Myocyte (in vitro differentiated cells): ENCODE results near the gene ITK. TPM values are rescaled to one million over a fixed set of nuclear protein-coding genes. Genes with fewer than 3 reads are reported as not detected.
"Not testable (repeated sequence)": the region's sequence is repeated elsewhere in the genome, so short reads cannot be mapped to it uniquely, and the experiment has no call there.

Source experiments
- DNase-seq: peaks from one replicate; pipeline ENCODE4 v3.0.0-alpha.2; 2012; ENCODE audit warnings: low read depth
- total RNA-seq: library from RNA; depleted of rRNA; stranded (reverse); fragments of >200 nt; gene quantifications from 2 replicates; pipeline ENCODE4 v1.2.3, GENCODE V29; 2014

The ITK gene
- total RNA-seq, 1 donor from 2014 or later: not detected

DNA sequence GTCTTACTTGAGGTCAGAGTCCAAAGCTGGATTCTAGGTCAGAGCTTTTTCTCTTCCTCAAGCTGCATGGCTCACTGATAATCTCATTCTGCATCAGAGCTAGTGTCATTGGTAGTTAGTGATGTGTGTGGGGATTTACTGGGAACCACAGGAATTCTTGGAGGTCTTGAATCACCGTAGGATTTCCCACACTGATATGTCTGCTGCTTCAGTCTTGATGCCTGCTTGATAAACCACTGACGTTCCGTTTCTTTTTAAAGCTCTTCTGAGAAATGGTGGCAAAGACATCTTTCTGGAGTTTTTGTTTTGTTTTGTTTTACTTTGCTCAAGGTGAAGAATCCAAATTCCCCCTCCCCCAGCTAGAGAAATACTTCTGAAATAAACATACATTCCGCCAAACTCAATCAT lies 13.4 kb upstream of the ITK start:
- DNase-seq: peak; percentile 94

DNA sequence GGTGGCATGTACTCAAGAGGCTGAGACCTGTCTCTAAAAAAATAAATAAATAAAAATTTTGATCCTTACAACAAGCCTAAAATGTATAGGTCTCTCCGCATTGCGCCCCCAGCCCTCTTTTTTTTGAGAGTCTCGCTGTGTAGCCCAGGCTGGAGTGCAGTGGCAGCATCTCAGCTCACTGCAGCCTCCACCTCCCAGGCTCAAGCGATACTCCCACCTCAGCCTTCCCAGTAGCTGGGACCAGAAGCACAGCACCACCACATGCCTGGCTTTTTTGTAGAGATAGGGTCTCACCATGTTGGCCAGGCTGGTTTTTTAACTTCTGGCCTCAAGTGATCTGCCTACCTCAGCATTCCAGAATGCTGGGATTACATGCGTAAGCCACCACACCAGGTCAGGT lies 12.4 kb upstream of the ITK start:
- peak; percentile 2 for DNase-seq

DNA sequence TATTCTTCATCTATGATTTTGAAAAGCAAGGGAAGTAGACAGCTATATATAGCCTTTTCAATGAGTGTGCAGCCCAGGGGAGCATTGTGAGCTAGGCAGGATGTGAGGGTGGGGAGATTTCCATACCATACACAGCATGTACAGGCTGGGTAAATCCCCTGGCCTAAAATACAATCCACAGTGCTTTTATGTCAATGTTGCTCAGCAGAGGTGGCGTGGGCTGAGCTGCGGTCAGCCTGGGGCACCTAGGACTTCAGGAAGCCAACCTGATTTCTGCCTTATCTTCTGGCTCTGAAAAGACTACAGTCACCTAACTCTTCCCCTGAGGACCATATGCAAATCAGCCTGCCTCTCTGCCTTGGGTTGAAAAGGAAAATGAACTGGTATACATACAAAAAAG lies 8.2 kb upstream of the ITK start:
- DNase-seq: no peak

DNA sequence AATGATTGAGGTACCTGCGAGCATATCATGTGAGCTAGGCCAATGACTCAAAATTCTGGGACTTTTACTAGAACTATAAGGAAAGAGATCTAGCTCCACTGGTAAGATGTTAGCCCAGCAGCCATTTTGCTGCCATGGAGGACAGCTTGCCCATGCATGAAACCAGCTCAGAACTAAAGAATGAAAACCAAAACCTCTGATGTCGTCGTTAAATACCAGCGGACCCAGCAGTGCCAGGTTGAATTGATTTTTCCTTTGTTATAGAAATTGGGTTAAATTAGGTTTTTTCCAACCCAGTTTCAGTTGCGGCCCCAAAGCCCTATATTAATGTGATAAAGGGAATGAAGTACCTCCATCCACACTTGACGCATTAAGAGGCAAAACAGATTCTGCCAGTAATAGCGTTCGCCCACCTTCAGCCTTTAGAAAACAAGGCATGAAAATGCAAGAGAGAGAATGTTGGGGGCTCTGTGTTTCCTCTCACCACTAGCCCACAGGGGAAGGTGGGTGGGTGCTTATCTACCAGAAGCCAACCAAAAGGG lies 5.5 kb upstream of the ITK start:
- no peak for DNase-seq

DNA sequence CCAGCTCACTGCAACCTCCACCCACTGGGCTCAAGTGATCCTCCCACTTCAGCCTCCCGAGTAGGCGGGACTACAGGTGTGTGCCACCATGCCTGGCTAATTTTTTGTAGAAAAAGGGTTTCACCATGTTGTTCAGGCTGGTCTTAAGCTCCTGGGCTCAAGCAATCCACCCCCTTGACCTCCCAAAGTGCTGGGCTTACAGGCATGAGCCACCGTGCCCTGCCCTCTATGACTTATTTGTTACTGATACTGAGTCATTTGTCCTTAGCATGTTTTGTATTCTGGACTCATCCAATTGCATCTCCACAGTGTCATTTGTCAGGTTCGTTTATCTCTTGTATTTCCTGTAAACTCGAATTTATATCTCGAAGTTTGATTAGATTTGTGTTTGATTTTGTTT lies 2.7 kb upstream of the ITK start:
- no peak for DNase-seq

DNA sequence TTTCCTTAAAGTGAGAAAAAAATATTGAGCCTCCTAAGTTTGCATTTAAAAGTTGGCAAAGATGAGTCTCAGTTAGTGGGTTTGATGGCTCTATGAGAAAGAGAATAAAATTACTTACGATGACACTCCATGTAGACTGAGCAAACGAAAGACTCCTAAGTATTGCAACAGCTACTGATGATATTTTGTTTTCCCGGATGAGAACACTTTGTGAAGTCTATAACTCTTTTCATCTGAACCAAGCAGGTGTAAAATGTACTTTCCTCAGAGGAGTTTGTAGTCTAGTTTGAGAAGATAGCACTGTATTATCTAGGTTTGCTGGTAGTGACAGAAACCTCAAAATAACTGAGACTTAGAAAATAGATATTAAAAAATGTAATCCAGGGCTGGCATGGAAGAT lies 1.7 kb upstream of the ITK start:
- DNase-seq: no peak

DNA sequence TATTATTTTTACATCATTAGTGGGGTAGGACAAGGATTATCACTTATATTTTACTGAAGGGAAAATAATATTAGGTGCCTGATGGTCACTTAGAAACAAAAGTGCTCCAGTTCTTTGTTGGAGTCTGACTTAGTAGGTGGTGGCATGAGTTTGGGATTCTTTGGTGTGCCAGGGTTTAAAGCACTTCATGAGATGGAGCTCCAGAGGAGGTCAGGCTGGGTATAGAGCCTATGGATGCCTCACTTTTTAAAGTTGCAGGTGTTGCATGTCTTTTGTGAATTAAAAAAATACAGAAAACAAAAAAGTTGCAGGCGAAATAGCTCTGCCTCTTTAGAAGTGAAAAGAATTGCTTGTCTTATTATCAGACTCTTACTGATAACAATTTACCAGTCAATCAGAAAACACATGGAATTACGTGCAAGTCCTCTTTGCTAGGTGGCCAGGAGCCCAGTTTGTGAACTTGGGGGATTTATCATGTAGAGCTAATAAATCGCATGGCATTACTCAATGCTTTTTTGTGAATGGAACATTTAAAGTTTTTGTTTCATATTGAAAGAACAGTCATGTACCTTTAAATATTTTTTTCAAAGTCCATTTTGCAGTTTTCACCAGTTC lies 1.6 kb downstream of the ITK start:
- DNase-seq: no peak

DNA sequence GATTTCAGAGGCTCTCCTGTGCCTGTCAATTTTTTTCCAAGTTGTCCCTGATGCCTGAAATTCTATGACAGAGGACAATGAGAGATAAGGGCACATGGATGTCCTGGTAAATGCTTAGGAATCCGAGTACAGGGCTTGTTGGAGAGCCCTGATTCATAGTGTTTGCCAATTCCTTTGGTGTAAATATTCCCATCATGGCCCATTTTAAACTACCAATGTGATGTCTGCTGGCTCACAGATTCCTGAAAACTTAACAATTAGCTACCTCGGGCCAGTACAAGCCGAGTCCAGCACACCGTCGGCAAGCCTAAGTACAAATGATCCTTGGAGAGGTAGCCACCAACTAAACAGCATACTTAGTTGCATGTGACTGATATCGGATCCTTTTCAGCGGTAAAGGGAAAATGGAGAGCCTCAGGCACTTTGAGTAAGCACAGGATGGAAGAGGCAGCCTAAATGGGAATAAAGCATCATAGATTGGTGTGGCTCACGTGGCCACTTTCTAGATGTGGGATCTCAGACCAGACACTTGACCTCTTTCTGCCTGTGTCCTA lies 3.6 kb downstream of the ITK start:
- no peak for DNase-seq

DNA sequence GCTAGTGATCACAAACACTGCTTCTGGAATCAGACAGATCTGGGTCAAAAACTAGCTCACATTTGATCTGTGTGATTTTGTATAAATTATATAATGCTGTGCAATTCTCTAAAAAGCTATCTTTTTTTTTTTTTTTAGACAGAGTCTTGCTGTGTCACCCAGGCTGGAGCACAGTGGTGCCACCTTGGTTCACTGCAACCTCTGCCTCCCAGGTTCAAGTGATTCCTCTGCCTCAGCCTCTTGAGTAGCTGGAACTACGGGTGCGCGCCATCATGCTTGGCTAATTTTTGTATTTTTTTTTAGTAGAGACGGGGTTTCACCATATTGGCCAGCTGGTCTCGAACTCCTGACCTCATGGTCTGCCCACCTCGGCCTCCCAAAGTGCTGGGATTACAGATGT lies 4.5 kb downstream of the ITK start:
- DNase-seq: not testable (repeated sequence)

DNA sequence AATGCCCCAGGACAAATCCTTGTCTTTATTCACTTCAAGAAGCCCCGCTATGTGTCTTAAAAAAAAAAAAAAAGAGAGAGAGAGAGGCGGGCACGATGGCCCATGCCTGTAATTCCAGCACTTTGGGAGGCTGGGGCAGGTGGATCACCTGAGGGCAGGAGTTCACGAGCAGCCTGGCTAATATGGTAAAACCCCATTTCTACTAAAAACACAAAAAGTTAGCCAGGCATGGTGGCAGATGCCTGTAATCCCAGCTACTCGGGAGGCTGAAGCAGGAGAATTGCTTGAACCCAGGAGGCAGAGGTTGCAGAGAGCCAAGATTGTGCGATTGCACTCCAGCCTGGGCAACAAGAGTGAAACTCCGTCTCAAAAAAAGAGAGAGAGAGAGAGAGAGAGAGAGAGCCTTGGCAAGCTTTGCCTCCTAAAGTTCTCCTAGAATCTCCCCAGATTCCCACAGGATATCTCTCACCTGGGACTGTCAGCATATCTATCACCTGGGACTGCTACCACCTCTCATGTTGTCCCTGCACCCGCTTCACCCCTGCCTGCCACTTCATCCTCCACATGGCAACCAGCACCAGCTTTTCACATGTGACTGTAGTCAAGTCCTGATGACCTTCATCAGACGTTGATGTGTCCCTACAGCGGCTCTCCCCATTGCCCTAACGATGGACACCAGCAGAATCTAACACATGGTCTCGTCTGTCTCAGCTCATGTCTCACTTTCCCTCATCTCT lies 5.8 kb downstream of the ITK start:
- DNase-seq: no peak

DNA sequence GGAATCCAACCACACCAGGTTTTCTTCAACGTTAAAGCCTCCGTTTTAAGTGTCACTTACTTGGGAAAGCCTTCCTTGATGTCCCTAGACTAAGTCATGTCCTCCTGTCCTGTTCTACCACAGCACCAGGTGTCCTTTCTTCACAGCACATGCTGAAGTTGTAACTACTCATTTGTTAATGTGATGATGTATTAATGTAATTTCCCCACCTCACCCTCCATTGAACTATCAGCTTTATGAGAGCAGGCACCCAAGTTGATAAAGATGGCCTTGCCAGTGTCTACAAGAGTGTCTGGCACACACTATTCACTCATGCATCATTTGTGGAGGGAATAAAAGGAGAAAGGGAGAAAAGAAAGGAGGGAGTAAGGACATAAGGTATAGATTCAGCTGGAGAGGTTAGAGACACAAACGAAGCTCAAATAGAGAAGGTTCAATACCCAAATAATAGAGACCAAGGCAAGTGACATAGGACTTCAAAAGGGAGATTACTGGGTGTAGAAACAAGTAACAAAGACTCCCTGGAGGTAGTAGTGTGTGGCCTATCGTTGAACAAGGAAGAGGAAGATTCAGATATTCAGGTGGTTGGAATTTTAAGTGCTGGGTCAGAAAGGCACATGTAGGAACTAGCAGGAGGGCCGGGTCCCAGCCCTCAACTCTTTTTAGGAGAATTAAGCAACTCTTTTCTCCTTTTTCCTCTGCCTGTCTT lies 6.6 kb downstream of the ITK start:
- no peak for DNase-seq

DNA sequence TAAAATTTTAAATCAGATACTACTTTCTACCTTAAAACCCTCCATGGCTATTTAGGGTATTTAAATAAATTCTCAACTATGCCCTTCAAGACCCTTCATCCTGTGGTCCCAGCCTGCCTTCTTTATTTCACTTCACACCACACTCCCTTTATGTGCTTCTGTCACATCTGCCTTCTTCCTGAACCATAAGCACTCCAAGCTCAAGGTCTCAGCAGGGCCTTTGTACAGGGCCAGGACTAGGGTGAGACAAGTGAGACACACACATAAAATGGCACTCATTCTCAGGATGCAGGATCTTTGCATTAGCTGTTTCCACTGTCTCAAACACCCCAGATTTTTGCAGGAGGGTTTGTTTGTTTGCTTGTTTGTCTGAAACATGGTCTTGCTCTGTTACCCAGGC lies 7.6 kb downstream of the ITK start:
- no peak for DNase-seq

DNA sequence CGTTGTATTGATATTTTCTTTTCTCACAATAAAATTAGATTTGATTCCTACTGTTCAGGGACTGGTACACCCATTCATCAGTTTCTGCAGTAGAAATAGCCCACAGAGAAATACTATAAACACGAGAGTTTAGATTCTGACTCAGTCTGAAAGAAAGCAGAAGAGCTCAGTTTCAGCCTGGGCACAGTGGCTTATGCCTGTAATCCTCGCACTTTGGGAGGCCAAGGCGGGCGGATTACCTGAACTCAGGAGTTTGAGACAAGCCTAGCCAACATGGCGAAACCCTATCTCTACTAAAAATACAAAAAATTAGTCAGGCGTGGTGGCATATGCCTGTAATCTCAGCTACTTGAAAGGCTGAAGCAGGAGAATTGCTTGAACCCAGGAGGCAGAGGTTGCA lies 8.6 kb downstream of the ITK start:
- no peak for DNase-seq

DNA sequence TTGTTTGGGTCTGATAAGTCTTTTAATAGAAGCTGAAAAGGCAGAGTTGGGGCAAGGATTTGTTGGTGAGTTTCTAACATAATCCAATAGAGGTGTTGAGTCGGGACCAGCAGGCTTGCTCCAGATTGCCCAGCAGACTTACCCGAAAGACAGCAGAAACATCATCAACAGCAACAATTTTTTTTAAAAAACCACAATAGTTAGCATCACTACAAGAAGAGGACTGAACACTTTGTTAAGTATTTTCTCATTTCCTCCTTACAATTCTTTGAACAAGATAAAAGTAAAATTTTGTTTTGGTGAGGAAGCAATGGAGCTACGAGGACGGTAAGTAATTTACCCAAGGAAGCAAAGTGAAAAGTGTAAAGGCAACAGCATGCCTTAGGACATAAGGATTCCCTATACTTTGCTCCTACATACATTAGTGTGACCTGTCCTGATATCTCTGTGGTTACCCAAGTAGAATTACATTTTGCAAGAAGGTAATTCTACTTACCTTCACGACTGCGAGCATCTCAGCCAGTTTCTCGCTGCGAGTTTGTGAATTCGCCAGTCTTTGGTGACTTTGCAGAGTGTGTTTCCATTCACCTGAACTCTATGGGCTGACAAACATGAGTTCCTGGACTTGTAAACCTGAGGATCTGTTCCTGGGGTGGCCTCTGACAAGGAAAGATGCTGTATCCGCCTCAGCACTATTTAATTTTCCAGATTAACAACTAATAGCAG lies 13.2 kb downstream of the ITK start:
- DNase-seq: no peak

DNA sequence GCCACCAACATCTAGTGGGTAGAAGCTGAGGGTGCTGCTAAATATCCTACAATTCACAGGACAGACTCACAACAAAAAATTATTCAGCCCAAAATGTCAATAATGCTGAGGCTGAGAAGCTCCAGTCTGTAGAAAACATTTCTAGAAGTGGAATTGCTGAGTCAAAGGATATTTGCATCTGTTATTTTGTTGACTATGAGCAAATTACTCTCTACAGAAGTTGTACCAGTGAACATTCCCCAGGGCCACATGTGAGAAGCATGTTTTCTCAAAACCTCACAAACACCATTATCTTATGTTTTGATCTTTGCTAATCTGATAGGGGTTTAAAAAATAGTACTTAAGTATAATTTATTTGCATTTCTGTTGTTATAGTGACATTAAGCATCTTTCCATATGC lies 15.4 kb downstream of the ITK start:
- no peak for DNase-seq

DNA sequence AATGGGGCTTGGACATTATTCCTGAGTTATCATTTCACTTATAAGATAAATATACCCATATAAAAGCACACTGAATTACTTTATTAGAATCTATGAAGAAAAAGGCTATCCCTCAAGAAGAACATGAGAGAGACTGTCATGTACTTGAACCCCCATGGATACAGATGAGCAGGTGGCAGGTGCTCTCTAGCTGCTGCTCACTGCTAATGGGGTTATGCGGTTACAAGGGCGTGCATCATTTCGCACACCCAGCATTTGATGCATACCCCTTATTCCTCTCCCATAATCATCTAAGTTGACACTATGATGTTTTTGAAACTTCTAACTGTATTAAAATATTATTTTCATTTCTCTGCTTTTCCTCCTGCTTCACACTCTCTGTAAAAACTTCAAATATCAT lies 16.4 kb downstream of the ITK start:
- DNase-seq: no peak

DNA sequence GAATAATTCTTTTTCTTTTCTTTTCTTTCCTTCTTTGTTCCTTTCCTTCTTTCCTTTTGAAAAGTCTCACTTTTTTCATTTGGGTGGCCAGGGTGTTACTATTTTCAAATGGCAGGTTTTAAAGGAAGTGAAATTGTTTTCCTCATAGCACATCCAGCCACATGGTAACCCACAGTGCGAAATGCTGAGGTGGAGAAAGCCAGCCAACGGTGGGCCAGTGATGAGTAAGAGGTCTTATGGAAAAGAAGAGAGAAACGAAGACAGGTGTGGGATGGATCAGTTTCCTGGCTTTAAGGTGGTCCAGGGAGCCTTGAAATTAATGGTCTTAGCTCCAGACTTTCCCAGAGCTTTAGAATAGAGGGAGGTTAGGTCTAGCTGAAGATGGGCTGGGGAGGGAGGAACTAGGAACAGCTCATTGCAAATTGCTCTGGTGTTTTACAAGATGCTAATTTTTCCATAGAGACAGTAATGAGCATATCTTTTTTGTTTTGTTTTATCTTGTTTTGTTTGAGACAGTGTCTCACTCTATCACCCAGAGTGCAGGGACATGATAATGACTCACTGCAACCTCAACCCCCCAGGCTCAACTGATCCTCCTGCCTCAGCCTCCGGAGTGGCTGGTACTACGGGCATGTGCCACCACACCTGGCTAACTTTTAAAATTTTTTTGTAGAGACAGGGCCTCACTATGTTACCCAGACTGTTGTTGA lies 17.8 kb downstream of the ITK start:
- DNase-seq: no peak

DNA sequence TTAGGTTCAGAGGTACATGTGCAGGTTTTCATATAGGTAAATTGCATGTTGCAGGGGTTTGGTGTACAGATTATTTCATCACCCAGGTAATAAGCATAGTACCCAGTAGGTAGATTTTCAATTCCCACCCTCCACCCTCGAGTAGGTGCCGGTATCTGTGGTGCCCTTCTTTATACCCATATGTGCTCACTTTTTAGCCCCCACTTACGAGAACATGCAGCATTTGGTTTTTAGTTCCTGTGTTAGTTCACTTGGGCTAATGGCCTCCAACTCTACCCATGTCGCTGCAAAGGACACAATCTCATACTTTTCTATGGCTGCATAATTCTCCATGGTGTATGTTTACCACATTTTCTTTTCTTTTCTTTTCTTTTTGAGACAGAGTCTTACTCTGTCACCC lies 21.2 kb downstream of the ITK start:
- DNase-seq: no peak

DNA sequence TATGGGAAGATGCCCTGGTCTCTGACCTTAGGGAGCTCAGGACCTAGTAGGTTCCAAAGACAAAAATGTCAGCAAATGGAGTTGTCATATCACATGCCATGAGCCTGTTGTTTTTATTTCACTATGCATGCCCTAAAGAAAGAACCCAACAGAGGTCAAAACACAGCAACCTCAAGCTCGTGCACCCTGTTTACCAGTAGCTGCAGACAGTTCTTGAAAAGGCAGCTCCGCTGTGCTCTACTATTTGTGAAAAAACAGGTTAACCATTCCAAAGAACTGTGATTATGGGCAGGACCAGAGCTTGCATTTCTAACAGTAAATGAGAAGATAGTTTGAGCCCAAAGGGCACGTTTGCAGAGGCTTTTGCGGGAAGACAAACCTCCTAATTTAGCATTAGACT lies 22.8 kb downstream of the ITK start:
- DNase-seq: no peak

DNA sequence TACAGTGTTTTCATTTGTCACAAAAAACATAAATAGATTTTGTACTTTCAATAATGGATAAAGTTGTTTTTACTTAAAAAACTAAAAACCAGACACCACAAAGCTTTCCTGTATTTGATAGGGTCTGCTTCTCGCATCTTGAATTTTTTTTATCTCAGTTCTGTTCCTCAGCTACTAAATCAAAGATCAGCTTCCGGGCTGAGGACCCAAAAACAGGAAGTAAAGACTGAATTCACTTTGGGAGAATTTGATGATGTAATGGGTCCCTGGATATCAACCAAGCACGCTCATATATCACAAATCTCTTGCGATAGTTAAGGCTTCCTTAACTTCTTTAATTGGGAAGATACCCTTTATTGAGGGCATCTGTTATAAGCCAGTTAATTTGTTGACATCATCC lies 24.1 kb downstream of the ITK start:
- DNase-seq: no peak

DNA sequence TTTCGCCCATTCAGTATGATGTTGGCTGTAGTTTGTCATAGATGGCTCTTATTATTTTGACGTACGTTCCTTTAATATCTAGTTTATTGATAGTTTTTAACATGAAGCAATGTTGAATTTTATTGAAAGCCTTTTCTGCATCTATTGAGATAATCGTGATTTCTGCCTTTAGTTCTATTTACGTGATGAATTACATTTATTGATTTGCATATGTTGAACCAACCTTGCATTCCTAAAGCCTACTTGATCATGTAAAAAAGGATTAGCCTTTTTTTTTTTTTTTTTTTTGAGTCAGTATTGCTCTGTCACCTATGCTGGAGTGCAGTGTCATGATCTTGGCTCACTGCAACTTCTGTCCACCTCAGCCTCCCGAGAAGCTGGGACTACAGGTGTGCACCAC lies 25.1 kb downstream of the ITK start:
- DNase-seq: no peak
